Sigmoid colon (tissue), 7 donors: ENCODE measurements around the gene LEMD3. TPM values are rescaled to one million over a fixed set of nuclear protein-coding genes. Genes with fewer than 3 reads are reported as not detected.
A peak's percentile ranks its signal among the peaks of the same experiment; 100 is the strongest.

Experiments used
- DNase-seq: peaks from one replicate; pipeline ENCODE4 v3.0.0-alpha.2; 2019
- H3K27ac ChIP-seq, 4 donors: fragments of 200-600 bp; sonication (generic); one replicate each; pipeline ENCODE4 v1.5.1; 2016 to 2019; ENCODE audit warnings: mild to moderate bottlenecking in 1 of 4
- H3K27me3 ChIP-seq, 3 donors: fragments of 200-600 bp; sonication (generic); one replicate each; pipeline ENCODE4 v1.5.1; 2019; ENCODE audit warnings: mild to moderate bottlenecking in 1 of 3
- H3K36me3 ChIP-seq, 4 donors: fragments of 200-600 bp; sonication (generic); one replicate each; pipeline ENCODE4 v1.5.1; 2016 to 2019
- H3K4me1 ChIP-seq, 4 donors: fragments of 200-600 bp; sonication (generic); one replicate each; pipeline ENCODE4 v1.5.1; 2017 to 2019
- H3K4me3 ChIP-seq, 4 donors: fragments of 200-600 bp; sonication (generic); one replicate each; pipeline ENCODE4 v1.5.1; 2017 to 2019; ENCODE audit warnings: mild to moderate bottlenecking in 2 of 4, moderate library complexity in 1 of 4
- H3K9me3 ChIP-seq, 4 donors: fragments of 200-600 bp in 3 of 4; sonication (generic) in 3 of 4; one replicate each; pipeline versions ENCODE4 v1.5.1 to v1.6.1; 2013 to 2019
- EP300 ChIP-seq, 4 donors: sonication (generic); formaldehyde crosslinking; IDR thresholded peaks; one replicate each; pipeline ENCODE4 v1.6.1; 2017; ENCODE audit warnings: antibody characterized with exemption in 4 of 4
- POLR2A ChIP-seq, 2 donors: fragments of 450-650 bp; IDR thresholded peaks; one replicate each; pipeline ENCODE4 v1.6.1; 2016; ENCODE audit warnings: antibody characterized with exemption in 2 of 2, mild to moderate bottlenecking in 2 of 2, moderate library complexity in 2 of 2
- POLR2AphosphoS5 ChIP-seq, 4 donors: sonication (generic); formaldehyde crosslinking; IDR thresholded peaks; one replicate each; pipeline ENCODE4 v1.6.1; 2017; ENCODE audit warnings: antibody characterized with exemption in 4 of 4
- WGBS, 2 donors: extraction: QIAGEN DNeasy Blood & Tissue Kit; methylation state at CpG; one replicate each; pipeline ENCODE4 v1.1.7; 2013; 5-methylcytosine and 5-hydroxymethylcytosine counted together
- intact Hi-C: fragments of 100-400 bp; cut with DNase I; formaldehyde crosslinking; loops from one replicate; pipeline ENCODE4 v1.15.1; 2023
- polyA plus RNA-seq, 3 donors: library from polyadenylated mRNA; stranded (reverse); fragments of 200-250 nt; gene quantifications; one replicate each; pipeline ENCODE4 v1.2.3, GENCODE V29; 2013
- total RNA-seq, 4 donors: library from RNA; depleted of rRNA; stranded (reverse); fragments of >200 nt; gene quantifications; one replicate each; pipeline ENCODE4 v1.1.0, GENCODE V29; 2016
- TF ChIP-seq, protein P1 (sequence below), 4 experiments: fragments of 450-650 bp in 3 of 4; fragments of 200-600 bp in 1 of 4; IDR thresholded peaks; one replicate each; pipeline ENCODE4 v1.5.1; 2016 to 2019; ENCODE audit warnings: antibody characterized with exemption in 4 of 4, mild to moderate bottlenecking in 3 of 4, moderate library complexity in 2 of 4
- donor health status: healthy with polysubstance abuse.
- donor health status: Bipolar disorder and iron deficiency.
- donor health status: healthy.

Gene LEMD3
- total and polyA plus RNA-seq, 7 donors: 3.6 to 32.7 (median 17.7) TPM

DNA sequence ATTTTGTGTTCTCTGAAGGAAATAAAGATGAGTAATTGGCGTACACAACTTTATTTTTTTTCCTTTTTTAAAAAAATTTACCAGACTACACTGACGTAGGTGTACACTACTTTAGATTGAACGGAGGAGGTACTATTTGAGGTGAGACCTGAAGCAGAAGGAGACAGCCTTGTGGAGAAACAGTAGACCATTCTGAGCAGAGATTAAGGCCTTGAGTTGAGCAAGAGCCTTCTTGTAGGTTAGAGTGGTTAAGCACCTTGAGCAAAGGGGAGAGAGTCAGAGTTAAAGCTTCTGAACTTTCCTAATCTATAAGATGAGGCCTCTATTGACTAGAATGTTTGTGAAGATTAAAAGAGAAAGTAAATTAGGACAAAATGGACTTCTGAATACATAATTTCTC is 2.5 kb downstream of the LEMD3 start:
- H3K27ac ChIP-seq: no peak overlapping the region
- peak overlapping the region in 2 of 4 donors; percentile 8 to 82 for H3K4me3 ChIP-seq
- H3K4me1 ChIP-seq: peaks cover 0 to 52% (median 35%) of the 10 kb centered on the region in 4 donors
- H3K36me3 ChIP-seq: peaks cover 0 to 7% (median 0%) of the 10 kb centered on the region in 4 donors
- DNase-seq: no peak
- WGBS, 2 donors: 23 to 39% methylated on average over 3 of the region's 3 CpGs
- no peaks in the 10 kb centered on the region for H3K27me3 ChIP-seq
- TF ChIP-seq EP300 (IDR thresholded peaks at IDR 0.05): no peak
- intact Hi-C loops: loop anchor here (5.0 to 10.0 kb wide), 2 partner anchors 60 to 303 kb away; no protein-coding TSS in a partner anchor
- H3K9me3 ChIP-seq: no peaks in the 10 kb centered on the region

DNA sequence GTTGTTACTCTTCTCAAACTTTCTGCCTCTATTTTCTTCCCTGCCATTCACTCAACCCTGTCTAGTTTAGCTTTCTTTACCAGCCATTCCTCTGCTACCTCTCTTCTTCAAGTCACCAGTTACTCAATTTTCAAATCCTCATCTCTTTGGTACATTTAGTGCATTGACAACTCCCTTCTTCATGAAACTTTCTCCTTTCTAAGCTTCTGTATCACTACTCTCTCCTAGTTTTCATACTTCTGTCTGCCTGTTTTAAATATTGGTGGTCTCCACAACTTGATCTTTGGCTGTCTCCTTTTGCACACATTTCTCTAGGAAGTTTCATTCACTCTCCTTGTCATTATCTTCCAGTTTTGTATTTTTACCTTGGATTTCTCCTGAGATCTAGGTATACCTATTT is 6.0 kb downstream of the LEMD3 start:
- TF ChIP-seq POLR2AphosphoS5 (IDR thresholded peaks at IDR 0.05): no peak
- no peak for DNase-seq
- peaks cover 0 to 12% (median 0%) of the 10 kb centered on the region in 4 donors for H3K36me3 ChIP-seq
- peaks cover 0 to 45% (median 29%) of the 10 kb centered on the region in 4 donors for H3K4me1 ChIP-seq
- H3K4me3 ChIP-seq: no peak overlapping the region
- intact Hi-C loops: loop anchor here (10.0 kb wide), 1 partner anchor 299 kb away; no protein-coding TSS in a partner anchor
- H3K27me3 ChIP-seq: no peaks in the 10 kb centered on the region
- H3K9me3 ChIP-seq: no peaks in the 10 kb centered on the region
- H3K27ac ChIP-seq: no peak overlapping the region

DNA sequence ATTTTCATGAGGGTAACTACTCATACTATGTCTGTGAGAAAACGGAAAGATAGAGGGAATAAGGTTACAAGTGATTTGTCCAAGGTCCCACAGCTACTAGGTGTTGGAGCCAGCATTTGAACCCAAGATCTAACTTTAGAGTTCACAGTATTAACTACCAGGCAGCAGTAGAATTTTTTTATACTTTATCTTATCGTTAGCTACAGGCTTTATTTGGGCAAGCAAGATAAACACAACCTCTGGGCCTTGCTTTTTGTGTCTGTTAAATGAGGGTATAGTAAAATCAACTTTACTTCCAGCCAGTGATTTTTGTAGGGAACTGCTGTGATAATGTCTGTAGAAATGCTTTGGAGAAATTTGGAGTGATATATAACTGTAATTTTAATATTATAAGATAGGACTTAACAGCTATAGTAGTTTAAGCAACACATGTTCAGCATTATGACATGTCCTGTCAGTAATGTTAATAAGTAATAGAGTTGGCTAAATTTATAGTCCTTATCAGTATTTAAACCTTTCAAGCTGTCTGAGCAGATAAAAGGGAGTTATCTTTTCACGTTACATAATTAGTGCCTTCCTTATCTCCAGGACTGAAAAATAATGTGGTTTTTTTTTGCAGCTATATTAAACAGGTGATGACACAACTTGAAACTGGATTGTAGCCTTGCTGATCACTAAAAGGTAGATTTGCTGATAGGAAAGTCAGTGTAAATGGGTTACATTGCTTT is 12.8 kb downstream of the LEMD3 start:
- Histone ChIP-seq H3K9me3 (no peaks in the 10 kb centered on the region), H3K4me3 (no peak overlapping the region), H3K27me3 (no peaks in the 10 kb centered on the region), H3K27ac (no peak overlapping the region), H3K36me3 (peaks cover 0 to 5% (median 0%) of the 10 kb centered on the region in 4 donors), H3K4me1 (peaks cover 0 to 17% (median under 1%) of the 10 kb centered on the region in 4 donors)
- no peak for DNase-seq
- WGBS, 2 donors: 26 to 67% methylated on average over 3 of the region's 3 CpGs
- intact Hi-C loops: no loop called here
- TF ChIP-seq POLR2A (IDR thresholded peaks at IDR 0.05): no peak
- no peak for TF ChIP-seq EP300 (IDR thresholded peaks at IDR 0.05)
- TF ChIP-seq, protein P1, sequence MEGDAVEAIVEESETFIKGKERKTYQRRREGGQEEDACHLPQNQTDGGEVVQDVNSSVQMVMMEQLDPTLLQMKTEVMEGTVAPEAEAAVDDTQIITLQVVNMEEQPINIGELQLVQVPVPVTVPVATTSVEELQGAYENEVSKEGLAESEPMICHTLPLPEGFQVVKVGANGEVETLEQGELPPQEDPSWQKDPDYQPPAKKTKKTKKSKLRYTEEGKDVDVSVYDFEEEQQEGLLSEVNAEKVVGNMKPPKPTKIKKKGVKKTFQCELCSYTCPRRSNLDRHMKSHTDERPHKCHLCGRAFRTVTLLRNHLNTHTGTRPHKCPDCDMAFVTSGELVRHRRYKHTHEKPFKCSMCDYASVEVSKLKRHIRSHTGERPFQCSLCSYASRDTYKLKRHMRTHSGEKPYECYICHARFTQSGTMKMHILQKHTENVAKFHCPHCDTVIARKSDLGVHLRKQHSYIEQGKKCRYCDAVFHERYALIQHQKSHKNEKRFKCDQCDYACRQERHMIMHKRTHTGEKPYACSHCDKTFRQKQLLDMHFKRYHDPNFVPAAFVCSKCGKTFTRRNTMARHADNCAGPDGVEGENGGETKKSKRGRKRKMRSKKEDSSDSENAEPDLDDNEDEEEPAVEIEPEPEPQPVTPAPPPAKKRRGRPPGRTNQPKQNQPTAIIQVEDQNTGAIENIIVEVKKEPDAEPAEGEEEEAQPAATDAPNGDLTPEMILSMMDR (IDR thresholded peaks at IDR 0.05): no peak

DNA sequence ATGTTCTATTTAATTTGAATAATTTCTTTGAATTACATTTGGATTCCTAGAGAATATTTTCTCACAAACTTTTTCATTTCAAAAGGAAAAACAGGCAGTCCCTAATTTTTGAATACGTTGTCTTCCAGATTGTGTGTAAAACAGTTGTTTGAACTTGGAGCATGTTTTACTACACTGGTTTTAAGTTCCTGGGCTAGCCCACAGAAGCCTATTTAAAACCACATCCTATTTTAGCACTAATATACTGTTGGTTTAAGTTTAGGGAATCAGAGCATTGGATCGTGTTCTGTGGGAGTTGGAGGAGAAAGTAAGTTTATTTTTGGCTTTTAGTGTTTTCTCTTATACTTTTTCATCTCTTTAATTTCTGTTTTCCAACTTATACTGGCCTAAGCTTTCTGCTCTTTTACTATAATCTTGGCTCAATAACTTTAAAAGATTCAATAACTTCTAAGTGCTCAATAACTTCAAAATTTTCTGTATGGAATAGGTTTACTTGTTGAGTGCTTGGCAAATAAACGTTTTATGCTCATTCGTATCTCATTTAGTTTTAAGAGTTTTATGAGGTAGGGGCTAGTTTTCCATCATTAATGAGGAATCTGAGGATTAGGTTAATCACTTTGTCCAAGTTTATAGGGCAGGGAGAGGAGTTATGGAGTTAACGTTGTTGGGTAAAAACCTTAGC is 14.9 kb downstream of the LEMD3 start:
- Histone ChIP-seq H3K9me3 (no peaks in the 10 kb centered on the region), H3K4me1 (peaks cover 0 to 38% (median 16%) of the 10 kb centered on the region in 4 donors), H3K36me3 (no peaks in the 10 kb centered on the region), H3K27ac (no peak overlapping the region), H3K27me3 (no peaks in the 10 kb centered on the region), H3K4me3 (no peak overlapping the region)
- intact Hi-C loops: no loop called here
- DNase-seq: no peak
- TF ChIP-seq, protein P1 (IDR thresholded peaks at IDR 0.05): no peak
- no peak for TF ChIP-seq EP300 (IDR thresholded peaks at IDR 0.05)
- TF ChIP-seq POLR2A (IDR thresholded peaks at IDR 0.05): no peak
- TF ChIP-seq POLR2AphosphoS5 (IDR thresholded peaks at IDR 0.05): no peak
- WGBS, 2 donors: 74 to 85% methylated on average over 5 of the region's 5 CpGs

DNA sequence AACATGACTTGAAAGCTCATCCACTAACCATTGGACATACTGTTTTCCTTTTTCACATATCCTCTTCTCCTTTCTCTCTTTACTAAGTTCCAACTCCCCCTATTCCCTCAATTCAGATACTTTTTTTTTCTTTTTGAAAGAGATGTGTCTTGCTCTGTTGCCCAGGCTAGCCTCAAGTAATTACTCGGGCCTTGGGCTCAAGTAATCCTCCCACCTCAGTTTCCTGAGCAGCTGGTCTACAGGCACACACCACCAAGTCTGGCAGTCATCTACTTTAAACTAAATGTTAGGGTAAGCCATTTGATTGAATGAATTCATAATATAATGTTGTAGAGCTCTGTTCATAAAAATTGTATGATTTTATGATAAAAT is 15.5 kb downstream of the LEMD3 start:
- no peak for DNase-seq
- Histone ChIP-seq H3K27me3 (no peaks in the 10 kb centered on the region), H3K27ac (no peak overlapping the region), H3K4me1 (peaks cover 0 to 39% (median 16%) of the 10 kb centered on the region in 4 donors), H3K4me3 (no peak overlapping the region), H3K36me3 (no peaks in the 10 kb centered on the region), H3K9me3 (no peaks in the 10 kb centered on the region)
- WGBS, 2 donors: 75 to 90% methylated on average over 1 of the region's 1 CpG
- intact Hi-C loops: no loop called here
- TF ChIP-seq, protein P1 (IDR thresholded peaks at IDR 0.05): no peak
- TF ChIP-seq POLR2AphosphoS5 (IDR thresholded peaks at IDR 0.05) (no peak), POLR2A (IDR thresholded peaks at IDR 0.05) (no peak), EP300 (IDR thresholded peaks at IDR 0.05) (no peak)
